COLO668 (cell line): Measurements from ENCODE around the gene PPFIBP1.
"Not testable (repeated sequence)": the region's sequence is repeated elsewhere in the genome, so short reads cannot be mapped to it uniquely, and the experiment has no call there.

ENCODE experiments used
- DNase-seq: peaks from one replicate; lab custom pipeline; 2025; ENCODE audit not compliant: unreplicated experiment; lab: John Stamatoyannopoulos, UW

PPFIBP1 gene

GRCh38 chr12:27652174-27652763 is 128.3 kb downstream of the PPFIBP1 start:
- peak; percentile 35 for DNase-seq

GRCh38 chr12:27653661-27654060 is 129.7 kb downstream of the PPFIBP1 start:
- no peak for DNase-seq

- not testable (repeated sequence) for DNase-seq
These were observed 131.5 kb downstream of the PPFIBP1 start for GRCh38 chr12:27655476-27655875.

GRCh38 chr12:27657296-27657695 is 133.3 kb downstream of the PPFIBP1 start:
- DNase-seq, result no peak

- DNase-seq, result no peak
These were observed 141.7 kb downstream of the PPFIBP1 start for GRCh38 chr12:27665704-27666103.

GRCh38 chr12:27666510-27666909 is 142.5 kb downstream of the PPFIBP1 start:
- DNase-seq, result no peak

GRCh38 chr12:27667540-27667939 is 143.5 kb downstream of the PPFIBP1 start:
- DNase-seq, result no peak

GRCh38 chr12:27672051-27672450 is 148.0 kb downstream of the PPFIBP1 start:
- no peak for DNase-seq

- no peak for DNase-seq
These were observed 148.6 kb downstream of the PPFIBP1 start for GRCh38 chr12:27672643-27673042.

GRCh38 chr12:27673101-27673718 is 149.2 kb downstream of the PPFIBP1 start:
- no peak for DNase-seq

GRCh38 chr12:27674989-27675388 is 151.0 kb downstream of the PPFIBP1 start:
- no peak for DNase-seq

- no peak for DNase-seq
These were observed 156.6 kb downstream of the PPFIBP1 start for GRCh38 chr12:27680619-27681018.

- no peak for DNase-seq
These were observed 158.5 kb downstream of the PPFIBP1 start for GRCh38 chr12:27682534-27682933.

GRCh38 chr12:27685274-27685673 is 161.3 kb downstream of the PPFIBP1 start:
- no peak for DNase-seq

GRCh38 chr12:27686147-27686546 is 162.1 kb downstream of the PPFIBP1 start:
- no peak for DNase-seq

GRCh38 chr12:27688671-27689070 is 164.7 kb downstream of the PPFIBP1 start:
- DNase-seq, result no peak

GRCh38 chr12:27689558-27690180 is 165.7 kb downstream of the PPFIBP1 start:
- DNase-seq, result no peak

GRCh38 chr12:27693403-27693802 is 169.4 kb downstream of the PPFIBP1 start:
- DNase-seq, result no peak

GRCh38 chr12:27695556-27696292 is 171.7 kb downstream of the PPFIBP1 start:
- DNase-seq, result no peak

GRCh38 chr12:27696293-27696652 is 172.3 kb downstream of the PPFIBP1 start, which contains the start of gene REP15:
REP15 (plus strand) TSS chr12:27696447; CDS start chr12:27696563, 116 bp downstream.
- DNase-seq, result no peak

GRCh38 chr12:27696864-27697564 is 173.0 kb downstream of the PPFIBP1 start:
- no peak for DNase-seq
